Measurements from ENCODE around the gene ATXN7L1.

DNA sequence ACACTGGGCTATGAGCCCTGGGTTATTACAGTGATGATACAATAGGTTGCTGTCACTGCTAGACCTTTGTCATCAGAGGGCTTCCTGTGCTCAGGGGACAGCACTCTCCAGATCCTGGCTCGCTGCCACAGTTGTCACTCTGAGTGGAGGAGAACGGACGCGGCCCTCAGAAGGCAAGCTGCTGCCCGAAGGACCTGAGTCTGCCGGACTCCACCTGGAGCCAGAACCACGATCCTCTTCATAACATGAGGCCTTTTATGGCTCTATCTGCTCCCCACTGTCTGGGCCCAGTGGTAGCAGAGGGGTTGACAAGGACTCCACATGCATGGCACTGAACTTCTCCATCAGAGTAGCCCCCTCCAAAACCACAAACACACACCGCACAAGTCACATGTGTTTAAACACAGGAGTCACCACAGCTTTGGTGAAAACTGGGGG, 200.4 kb downstream of the ATXN7L1 start:
- TF ChIP-seq BHLHE40 (IDR thresholded peaks at IDR 0.05; ENCODE audit: low read depth, low read length) (no peak), RFX5 (IDR thresholded peaks at IDR 0.05; ENCODE audit: low read depth, low read length) (no peak), RCOR1 (IDR thresholded peaks at IDR 0.05; ENCODE audit: insufficient replicate concordance, low read length) (no peak), POLR2A (IDR thresholded peaks at IDR 0.05; ENCODE audit: low read depth, low read length) (no peak), FOS (IDR thresholded peaks at IDR 0.05; ENCODE audit: low read depth, low read length) (no peak), SMC3 (IDR thresholded peaks at IDR 0.05; ENCODE audit: low read depth, low read length) (no peak)
- TF ChIP-seq, protein P1, sequence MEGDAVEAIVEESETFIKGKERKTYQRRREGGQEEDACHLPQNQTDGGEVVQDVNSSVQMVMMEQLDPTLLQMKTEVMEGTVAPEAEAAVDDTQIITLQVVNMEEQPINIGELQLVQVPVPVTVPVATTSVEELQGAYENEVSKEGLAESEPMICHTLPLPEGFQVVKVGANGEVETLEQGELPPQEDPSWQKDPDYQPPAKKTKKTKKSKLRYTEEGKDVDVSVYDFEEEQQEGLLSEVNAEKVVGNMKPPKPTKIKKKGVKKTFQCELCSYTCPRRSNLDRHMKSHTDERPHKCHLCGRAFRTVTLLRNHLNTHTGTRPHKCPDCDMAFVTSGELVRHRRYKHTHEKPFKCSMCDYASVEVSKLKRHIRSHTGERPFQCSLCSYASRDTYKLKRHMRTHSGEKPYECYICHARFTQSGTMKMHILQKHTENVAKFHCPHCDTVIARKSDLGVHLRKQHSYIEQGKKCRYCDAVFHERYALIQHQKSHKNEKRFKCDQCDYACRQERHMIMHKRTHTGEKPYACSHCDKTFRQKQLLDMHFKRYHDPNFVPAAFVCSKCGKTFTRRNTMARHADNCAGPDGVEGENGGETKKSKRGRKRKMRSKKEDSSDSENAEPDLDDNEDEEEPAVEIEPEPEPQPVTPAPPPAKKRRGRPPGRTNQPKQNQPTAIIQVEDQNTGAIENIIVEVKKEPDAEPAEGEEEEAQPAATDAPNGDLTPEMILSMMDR (conservative IDR thresholded peaks at IDR 0.05; ENCODE audit: low read depth, low read length), result no peak
- TF ChIP-seq, protein P2, sequence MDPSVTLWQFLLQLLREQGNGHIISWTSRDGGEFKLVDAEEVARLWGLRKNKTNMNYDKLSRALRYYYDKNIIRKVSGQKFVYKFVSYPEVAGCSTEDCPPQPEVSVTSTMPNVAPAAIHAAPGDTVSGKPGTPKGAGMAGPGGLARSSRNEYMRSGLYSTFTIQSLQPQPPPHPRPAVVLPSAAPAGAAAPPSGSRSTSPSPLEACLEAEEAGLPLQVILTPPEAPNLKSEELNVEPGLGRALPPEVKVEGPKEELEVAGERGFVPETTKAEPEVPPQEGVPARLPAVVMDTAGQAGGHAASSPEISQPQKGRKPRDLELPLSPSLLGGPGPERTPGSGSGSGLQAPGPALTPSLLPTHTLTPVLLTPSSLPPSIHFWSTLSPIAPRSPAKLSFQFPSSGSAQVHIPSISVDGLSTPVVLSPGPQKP (IDR thresholded peaks at IDR 0.05; ENCODE audit: borderline replicate concordance, low read depth, low read length), result no peak

Measured in IMR-90 (cell line).